CD4-positive, alpha-beta T cell (primary cell): ENCODE data around the gene ANKRD29. TPM values are rescaled to one million over a fixed set of nuclear protein-coding genes. Genes with fewer than 3 reads are reported as not detected.
"Not testable (repeated sequence)": the region's sequence is repeated elsewhere in the genome, so short reads cannot be mapped to it uniquely, and the experiment has no call there.

Experiments
- ATAC-seq: fragments of 200-7000 bp; cut with Tn5 transposase; one replicate; pipeline ENCODE4 v1.10.0; 2022; ENCODE audit warnings: mild to moderate bottlenecking; ENCODE audit not compliant: poor library complexity
- CTCF ChIA-PET: fragments of 350-600 bp; sonication (Branson Sonifier 250); formaldehyde crosslinking; loops from one replicate; lab custom pipeline; 2021; ENCODE audit warnings: antibody characterized with exemption, inconsistent platforms; lab: Charles Lee
- POLR2A ChIA-PET: fragments of 350-600 bp; sonication (Branson Sonifier 250); formaldehyde crosslinking; loops from one replicate; lab custom pipeline; 2021; ENCODE audit warnings: antibody characterized with exemption, inconsistent platforms; lab: Charles Lee
- DNase-seq, 14 experiments: peaks; one replicate each; pipeline ENCODE4 v3.0.0-alpha.2; 2013 to 2020; ENCODE audit warnings: mixed read lengths in 2 of 14
- H3K27ac ChIP-seq, 2 donors: one replicate each; pipeline versions ENCODE4 v1.5.1 to v1.7.0; 2013; ENCODE audit warnings: low read length in 2 of 2, low read depth in 1 of 2, mild to moderate bottlenecking in 1 of 2
- H3K27me3 ChIP-seq, 2 experiments: 1 replicate in 1 of 2; 2 replicates in 1 of 2; pipeline versions ENCODE4 v1.6.1 to v1.7.0; 2013; ENCODE audit warnings: low read length in 2 of 2, control low read depth in 1 of 2, mild to moderate bottlenecking in 1 of 2, moderate library complexity in 1 of 2; ENCODE audit not compliant: insufficient read depth in 2 of 2, control insufficient read depth in 1 of 2
- H3K36me3 ChIP-seq: one replicate; pipeline ENCODE4 v1.6.1; 2013; ENCODE audit warnings: low read length, control low read depth; ENCODE audit not compliant: insufficient read depth
- H3K4me1 ChIP-seq: one replicate; pipeline ENCODE4 v1.6.1; 2013; ENCODE audit warnings: low read length, control low read depth; ENCODE audit not compliant: insufficient read depth
- H3K4me3 ChIP-seq: one replicate; pipeline ENCODE4 v1.5.1; 2013; ENCODE audit warnings: mild to moderate bottlenecking, low read length, moderate library complexity
- H3K9me3 ChIP-seq, 2 experiments: 1 replicate in 1 of 2; 2 replicates in 1 of 2; pipeline versions ENCODE4 v1.6.1 to v1.7.0; 2013; ENCODE audit warnings: low read length in 2 of 2, mild to moderate bottlenecking in 2 of 2, control low read depth in 1 of 2, moderate library complexity in 1 of 2; ENCODE audit not compliant: control insufficient read depth in 1 of 2, insufficient read depth in 1 of 2
- H3K27ac Mint-ChIP-seq: one replicate; pipeline ENCODE4 v1.8.0; 2020; ENCODE audit warnings: mixed read lengths
- H3K27me3 Mint-ChIP-seq: one replicate; pipeline ENCODE4 v1.8.0; 2021; ENCODE audit warnings: mixed read lengths
- H3K36me3 Mint-ChIP-seq: one replicate; pipeline ENCODE4 v1.8.0; 2021; ENCODE audit warnings: low read depth, mixed read lengths
- H3K4me1 Mint-ChIP-seq: one replicate; pipeline ENCODE4 v1.8.0; 2021; ENCODE audit warnings: low read depth, mixed read lengths
- H3K4me3 Mint-ChIP-seq: one replicate; pipeline ENCODE4 v1.8.0; 2020; ENCODE audit warnings: mild to moderate bottlenecking, mixed read lengths
- H3K9me3 Mint-ChIP-seq: one replicate; pipeline ENCODE4 v1.8.0; 2020; ENCODE audit warnings: mixed read lengths
- CTCF ChIP-seq: fragments of 200-600 bp; IDR thresholded peaks from one replicate; pipeline ENCODE4 v1.8.0; 2022; ENCODE audit warnings: antibody characterized with exemption, mild to moderate bottlenecking
- intact Hi-C, 2 experiments: fragments of 100-400 bp; cut with DNase I in 1 of 2; cut with micrococcal nuclease in 1 of 2; formaldehyde crosslinking; loops; one replicate each; pipeline versions ENCODE4 v1.15.1 to v1.9.0; 2023 to 2025; cut with DNase I, micrococcal nuclease
- total RNA-seq, 174 experiments: library from RNA in 2 of 174; stranded (reverse) in 2 of 174; gene quantifications; one replicate each; pipeline ENCODE4 v1.2.3 and lab custom pipeline; 2021 to 2026

The ANKRD29 gene
- total RNA-seq, 2 experiments from 2014 or later = 0.28 to 0.58 TPM

- no peak overlapping the region for H3K4me3 Mint-ChIP-seq
- H3K27ac ChIP-seq = no peak overlapping the region
- CTCF ChIA-PET = no interaction called here
Observed at GRCh38 chr18:23578891-23579653, 83.6 kb downstream of the ANKRD29 start.

GRCh38 chr18:23578067-23578701 lies 84.5 kb downstream of the ANKRD29 start:
- Mint-ChIP-seq H3K4me3 (no peak overlapping the region), H3K36me3 (peaks cover 48% of the 10 kb centered on the region)

More at GRCh38 chr18:23578891-23579653, 83.6 kb downstream of the ANKRD29 start:
- H3K4me3 ChIP-seq = no peak overlapping the region
- Mint-ChIP-seq H3K27me3 (no peaks in the 10 kb centered on the region), H3K27ac (peak overlapping the region; percentile 25), H3K36me3 (peaks cover 39% of the 10 kb centered on the region), H3K9me3 (no peaks in the 10 kb centered on the region), H3K4me1 (peaks cover 54% of the 10 kb centered on the region)
- DNase-seq = no peak
- H3K4me1 ChIP-seq = peaks cover 48% of the 10 kb centered on the region
- no peak for ATAC-seq
- no peak for TF ChIP-seq CTCF
- H3K9me3 ChIP-seq = no peaks in the 10 kb centered on the region
- no peaks in the 10 kb centered on the region for H3K27me3 ChIP-seq
- peaks cover 6% of the 10 kb centered on the region for H3K36me3 ChIP-seq
- intact Hi-C loops = no loop called here
- POLR2A ChIA-PET = no interaction called here

GRCh38 chr18:23577521-23577920 lies 85.2 kb downstream of the ANKRD29 start:
- H3K4me3 ChIP-seq, H3K9me3 Mint-ChIP-seq, POLR2A ChIA-PET, H3K9me3 ChIP-seq, H3K27me3 Mint-ChIP-seq, H3K27me3 ChIP-seq, CTCF ChIA-PET, ATAC-seq, DNase-seq, H3K27ac ChIP-seq, intact Hi-C loops, H3K4me3 Mint-ChIP-seq, H3K27ac Mint-ChIP-seq: not testable (repeated sequence)
- peaks cover 53% of the 10 kb centered on the region for H3K4me1 Mint-ChIP-seq
- peaks cover 50% of the 10 kb centered on the region for H3K36me3 Mint-ChIP-seq
- H3K4me1 ChIP-seq = peaks cover 47% of the 10 kb centered on the region
- peaks cover 10% of the 10 kb centered on the region for H3K36me3 ChIP-seq

More at GRCh38 chr18:23578067-23578701, 84.5 kb downstream of the ANKRD29 start:
- Histone ChIP-seq H3K4me3 (no peak overlapping the region), H3K9me3 (no peaks in the 10 kb centered on the region), H3K27ac (no peak overlapping the region), H3K36me3 (peaks cover 6% of the 10 kb centered on the region), H3K4me1 (peaks cover 47% of the 10 kb centered on the region), H3K27me3 (no peaks in the 10 kb centered on the region)
- TF ChIP-seq CTCF = no peak
- peak in 1 of 14 experiments; percentile 16 for DNase-seq
- POLR2A ChIA-PET = no interaction called here
- Mint-ChIP-seq H3K9me3 (no peaks in the 10 kb centered on the region), H3K27me3 (no peaks in the 10 kb centered on the region), H3K27ac (peak overlapping the region; percentile 25), H3K4me1 (peaks cover 54% of the 10 kb centered on the region)
- intact Hi-C loops = no loop called here
- ATAC-seq = no peak
- CTCF ChIA-PET = no interaction called here
